PC-3 (cell line): ENCODE results near the gene VPS36.

Experiments
- EZH2phosphoT487 ChIP-seq: fragments of 300-600 bp; sonication (generic); IDR thresholded peaks from 2 replicates; pipeline ENCODE4 v1.6.1; 2018; ENCODE audit warnings: mild to moderate bottlenecking, antibody characterized with exemption, low read length, borderline replicate concordance
- TF ChIP-seq, protein P1 (sequence below): fragments of 300-600 bp; sonication (generic); conservative IDR thresholded peaks from 2 replicates; pipeline ENCODE4 v1.5.1; 2017; ENCODE audit warnings: antibody characterized with exemption, low read depth, mild to moderate bottlenecking, low read length

DNA sequence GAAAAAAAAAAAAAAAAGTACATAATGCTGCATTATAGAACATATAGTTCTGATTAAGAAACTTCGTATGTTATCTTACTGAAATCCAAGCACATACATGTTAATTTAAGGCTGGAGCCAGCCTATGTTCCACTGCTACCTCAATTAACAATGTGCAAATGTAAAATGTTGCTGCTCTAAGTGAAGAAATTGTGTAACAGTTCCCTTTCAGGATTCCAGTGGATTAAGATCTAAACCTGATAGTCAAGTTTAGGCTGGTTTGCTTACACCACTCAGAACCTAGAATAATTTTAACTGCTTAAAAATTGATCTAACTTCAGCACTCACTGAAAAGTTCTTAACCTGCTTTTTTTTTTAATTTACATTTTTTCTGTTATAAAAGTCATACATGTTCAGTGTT is 4.2 kb downstream of the VPS36 start:
- TF ChIP-seq EZH2phosphoT487, result no peak
- TF ChIP-seq, protein P1, sequence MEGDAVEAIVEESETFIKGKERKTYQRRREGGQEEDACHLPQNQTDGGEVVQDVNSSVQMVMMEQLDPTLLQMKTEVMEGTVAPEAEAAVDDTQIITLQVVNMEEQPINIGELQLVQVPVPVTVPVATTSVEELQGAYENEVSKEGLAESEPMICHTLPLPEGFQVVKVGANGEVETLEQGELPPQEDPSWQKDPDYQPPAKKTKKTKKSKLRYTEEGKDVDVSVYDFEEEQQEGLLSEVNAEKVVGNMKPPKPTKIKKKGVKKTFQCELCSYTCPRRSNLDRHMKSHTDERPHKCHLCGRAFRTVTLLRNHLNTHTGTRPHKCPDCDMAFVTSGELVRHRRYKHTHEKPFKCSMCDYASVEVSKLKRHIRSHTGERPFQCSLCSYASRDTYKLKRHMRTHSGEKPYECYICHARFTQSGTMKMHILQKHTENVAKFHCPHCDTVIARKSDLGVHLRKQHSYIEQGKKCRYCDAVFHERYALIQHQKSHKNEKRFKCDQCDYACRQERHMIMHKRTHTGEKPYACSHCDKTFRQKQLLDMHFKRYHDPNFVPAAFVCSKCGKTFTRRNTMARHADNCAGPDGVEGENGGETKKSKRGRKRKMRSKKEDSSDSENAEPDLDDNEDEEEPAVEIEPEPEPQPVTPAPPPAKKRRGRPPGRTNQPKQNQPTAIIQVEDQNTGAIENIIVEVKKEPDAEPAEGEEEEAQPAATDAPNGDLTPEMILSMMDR, result no peak
